ENCODE measurements around the gene EDC3.
"Not testable (repeated sequence)": the region's sequence is repeated elsewhere in the genome, so short reads cannot be mapped to it uniquely, and the experiment has no call there.

EDC3 gene

GRCh38 chr15:74733269-74733668, 37.4 kb upstream of the EDC3 start:
- Histone ChIP-seq H3K27ac (ENCODE audit: low read length) (no peak overlapping the region), H3K36me3 (replicated peaks; ENCODE audit: low read depth, low read length) (no peaks in the 10 kb centered on the region), H2AFZ (ENCODE audit: low read depth, low read length) (no peak overlapping the region), H3K4me2 (ENCODE audit: low read length) (no peak overlapping the region), H3K9me3 (ENCODE audit: insufficient read depth, low read length) (no peaks in the 10 kb centered on the region), H4K20me1 (ENCODE audit: insufficient read depth, low read length) (no peaks in the 10 kb centered on the region), H3K79me2 (ENCODE audit: low read length) (no peaks in the 10 kb centered on the region), H3K4me1 (ENCODE audit: low read length) (no peaks in the 10 kb centered on the region), H3K4me3 (ENCODE audit: low read length) (no peak overlapping the region), H3K9ac (ENCODE audit: low read length) (no peak overlapping the region), H3K27me3 (ENCODE audit: low read depth, low read length) (peaks cover 29% of the 10 kb centered on the region)
- TF ChIP-seq EZH2phosphoT487 (IDR thresholded peaks at IDR 0.05; ENCODE audit: low read depth) (no peak), CTCF (IDR thresholded peaks at IDR 0.05; ENCODE audit: low read depth, low read length) (no peak)

GRCh38 chr15:74732846-74733245, 37.0 kb upstream of the EDC3 start:
- Histone ChIP-seq H3K9ac (ENCODE audit: low read length) (no peak overlapping the region), H3K9me3 (ENCODE audit: insufficient read depth, low read length) (no peaks in the 10 kb centered on the region), H3K4me1 (ENCODE audit: low read length) (no peaks in the 10 kb centered on the region), H3K4me3 (ENCODE audit: low read length) (no peak overlapping the region), H2AFZ (ENCODE audit: low read depth, low read length) (no peak overlapping the region), H4K20me1 (ENCODE audit: insufficient read depth, low read length) (no peaks in the 10 kb centered on the region), H3K27ac (ENCODE audit: low read length) (no peak overlapping the region), H3K4me2 (ENCODE audit: low read length) (no peak overlapping the region), H3K79me2 (ENCODE audit: low read length) (no peaks in the 10 kb centered on the region), H3K36me3 (replicated peaks; ENCODE audit: low read depth, low read length) (no peaks in the 10 kb centered on the region), H3K27me3 (ENCODE audit: low read depth, low read length) (peaks cover 29% of the 10 kb centered on the region)
- TF ChIP-seq CTCF (IDR thresholded peaks at IDR 0.05; ENCODE audit: low read depth, low read length) = no peak
- TF ChIP-seq EZH2phosphoT487 (IDR thresholded peaks at IDR 0.05; ENCODE audit: low read depth) = no peak

- H3K4me3 ChIP-seq (ENCODE audit: low read length) = no peak overlapping the region
- H3K36me3 ChIP-seq (replicated peaks; ENCODE audit: low read depth, low read length) = no peaks in the 10 kb centered on the region
- no peak overlapping the region for H3K4me2 ChIP-seq (ENCODE audit: low read length)
- no peak overlapping the region for H3K9ac ChIP-seq (ENCODE audit: low read length)
- no peak overlapping the region for H3K27ac ChIP-seq (ENCODE audit: low read length)
- no peaks in the 10 kb centered on the region for H3K79me2 ChIP-seq (ENCODE audit: low read length)
- H3K4me1 ChIP-seq (ENCODE audit: low read length) = no peaks in the 10 kb centered on the region
- H3K9me3 ChIP-seq (ENCODE audit: insufficient read depth, low read length) = no peaks in the 10 kb centered on the region
- no peak overlapping the region for H2AFZ ChIP-seq (ENCODE audit: low read depth, low read length)
- H3K27me3 ChIP-seq (ENCODE audit: low read depth, low read length) = peaks cover 27% of the 10 kb centered on the region
- H4K20me1 ChIP-seq (ENCODE audit: insufficient read depth, low read length) = no peaks in the 10 kb centered on the region
- no peak for TF ChIP-seq CTCF (IDR thresholded peaks at IDR 0.05; ENCODE audit: low read depth, low read length)
- TF ChIP-seq EZH2phosphoT487 (IDR thresholded peaks at IDR 0.05; ENCODE audit: low read depth) = no peak
Measured at GRCh38 chr15:74730619-74731316, 34.9 kb upstream of the EDC3 start.

GRCh38 chr15:74729372-74729771, 33.5 kb upstream of the EDC3 start:
- not testable (repeated sequence) for H3K9me3 ChIP-seq (ENCODE audit: insufficient read depth, low read length); H3K9ac ChIP-seq (ENCODE audit: low read length); H3K4me2 ChIP-seq (ENCODE audit: low read length); H2AFZ ChIP-seq (ENCODE audit: low read depth, low read length); H3K79me2 ChIP-seq (ENCODE audit: low read length); H3K4me1 ChIP-seq (ENCODE audit: low read length); H3K36me3 ChIP-seq (replicated peaks; ENCODE audit: low read depth, low read length); H3K27ac ChIP-seq (ENCODE audit: low read length); H3K4me3 ChIP-seq (ENCODE audit: low read length); H4K20me1 ChIP-seq (ENCODE audit: insufficient read depth, low read length)
- peaks cover 28% of the 10 kb centered on the region for H3K27me3 ChIP-seq (ENCODE audit: low read depth, low read length)

GRCh38 chr15:74728699-74729098, 32.9 kb upstream of the EDC3 start:
- not testable (repeated sequence) for H3K9ac ChIP-seq (ENCODE audit: low read length)

More at GRCh38 chr15:74728699-74729098, 32.9 kb upstream of the EDC3 start:
- H3K4me2 ChIP-seq (ENCODE audit: low read length); H2AFZ ChIP-seq (ENCODE audit: low read depth, low read length); H4K20me1 ChIP-seq (ENCODE audit: insufficient read depth, low read length); H3K4me1 ChIP-seq (ENCODE audit: low read length); H3K79me2 ChIP-seq (ENCODE audit: low read length); H3K27ac ChIP-seq (ENCODE audit: low read length); H3K9me3 ChIP-seq (ENCODE audit: insufficient read depth, low read length); H3K4me3 ChIP-seq (ENCODE audit: low read length); H3K36me3 ChIP-seq (replicated peaks; ENCODE audit: low read depth, low read length): not testable (repeated sequence)
- H3K27me3 ChIP-seq (ENCODE audit: low read depth, low read length) = peaks cover 34% of the 10 kb centered on the region

Measured in OCI-LY3 (cell line).